Subcutaneous abdominal adipose tissue (tissue), 5 donors: Measurements from ENCODE around the gene ST7L.

Source experiments
- H3K27ac ChIP-seq: one replicate; pipeline ENCODE4 v1.7.0; 2013; ENCODE audit warnings: low read depth, mild to moderate bottlenecking, inconsistent platforms, low read length, moderate library complexity
- H3K27me3 ChIP-seq, 5 donors: one replicate each; pipeline ENCODE4 v1.7.0; 2013; ENCODE audit warnings: low read length in 5 of 5, inconsistent platforms in 1 of 5; ENCODE audit not compliant: control insufficient read depth in 5 of 5, insufficient read depth in 4 of 5
- H3K36me3 ChIP-seq, 5 donors: one replicate each; pipeline ENCODE4 v1.7.0; 2013; ENCODE audit warnings: low read length in 5 of 5; ENCODE audit not compliant: control insufficient read depth in 5 of 5, insufficient read depth in 5 of 5
- H3K4me1 ChIP-seq, 5 donors: one replicate each; pipeline ENCODE4 v1.7.0; 2013; ENCODE audit warnings: low read length in 5 of 5, mild to moderate bottlenecking in 3 of 5, moderate library complexity in 1 of 5; ENCODE audit not compliant: control insufficient read depth in 5 of 5, insufficient read depth in 5 of 5
- H3K4me3 ChIP-seq, 5 donors: one replicate each; pipeline ENCODE4 v1.7.0; 2013; ENCODE audit warnings: low read length in 5 of 5, low read depth in 1 of 5
- H3K9ac ChIP-seq, 5 donors: one replicate each; pipeline ENCODE4 v1.7.0; 2013; ENCODE audit warnings: low read length in 5 of 5, mild to moderate bottlenecking in 4 of 5, moderate library complexity in 3 of 5
- H3K9me3 ChIP-seq, 5 donors: one replicate each; pipeline ENCODE4 v1.7.0; 2013; ENCODE audit warnings: low read length in 5 of 5; ENCODE audit not compliant: control insufficient read depth in 5 of 5
- donor health status: healthy.
- donor health status: healthy.
- donor health status: healthy.
- donor health status: healthy.
- donor health status: healthy.

ST7L gene

DNA sequence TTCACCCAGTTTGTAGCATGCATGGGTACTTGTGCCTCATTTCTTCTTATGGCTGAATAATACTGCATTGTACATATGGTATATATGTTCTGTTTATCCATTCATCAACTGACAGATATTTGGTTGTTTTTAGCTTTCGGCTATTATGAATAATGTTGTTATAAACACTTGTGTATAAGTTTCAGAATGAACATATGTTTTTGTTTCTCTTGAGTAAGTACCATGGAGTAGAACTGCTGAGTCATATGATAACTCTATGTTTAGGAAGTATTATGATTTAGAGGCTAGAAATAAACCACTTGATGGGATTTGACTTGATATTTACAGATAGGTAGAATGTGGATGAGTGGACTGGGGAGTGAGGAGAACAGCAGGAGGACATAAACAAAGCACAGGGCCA is 61.6 kb downstream of the ST7L start:
- Histone ChIP-seq H3K27ac (no peak overlapping the region), H3K9me3 (no peaks in the 10 kb centered on the region), H3K27me3 (no peaks in the 10 kb centered on the region), H3K9ac (no peak overlapping the region), H3K36me3 (peaks cover 0 to 8% (median 0%) of the 10 kb centered on the region in 5 donors), H3K4me3 (no peak overlapping the region), H3K4me1 (peaks cover 0 to 3% (median 0%) of the 10 kb centered on the region in 5 donors)

DNA sequence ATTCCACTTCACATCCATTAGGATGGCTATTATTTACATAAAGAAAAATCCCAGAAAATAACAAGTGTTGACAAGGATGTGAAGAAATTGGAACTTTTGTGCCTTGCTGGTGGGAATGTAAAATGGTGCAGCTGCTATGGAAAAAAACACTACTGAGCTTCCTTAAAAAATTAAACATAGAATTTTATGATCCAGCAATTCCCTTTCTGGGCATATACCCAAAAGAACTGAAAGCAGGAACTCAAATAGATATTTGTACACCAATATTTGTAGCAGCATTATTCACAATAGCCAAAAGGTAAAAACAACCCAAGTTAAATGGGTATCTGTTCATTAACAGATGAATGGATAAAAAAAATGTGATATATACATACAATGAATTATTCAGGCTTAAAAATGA is 64.5 kb downstream of the ST7L start:
- no peak overlapping the region for H3K9ac ChIP-seq
- no peak overlapping the region for H3K4me3 ChIP-seq
- H3K36me3 ChIP-seq, result peaks cover 0 to 8% (median 3%) of the 10 kb centered on the region in 5 donors
- H3K4me1 ChIP-seq, result peaks cover 0 to 3% (median 0%) of the 10 kb centered on the region in 5 donors
- H3K9me3 ChIP-seq, result no peaks in the 10 kb centered on the region
- H3K27me3 ChIP-seq, result no peaks in the 10 kb centered on the region
- no peak overlapping the region for H3K27ac ChIP-seq

DNA sequence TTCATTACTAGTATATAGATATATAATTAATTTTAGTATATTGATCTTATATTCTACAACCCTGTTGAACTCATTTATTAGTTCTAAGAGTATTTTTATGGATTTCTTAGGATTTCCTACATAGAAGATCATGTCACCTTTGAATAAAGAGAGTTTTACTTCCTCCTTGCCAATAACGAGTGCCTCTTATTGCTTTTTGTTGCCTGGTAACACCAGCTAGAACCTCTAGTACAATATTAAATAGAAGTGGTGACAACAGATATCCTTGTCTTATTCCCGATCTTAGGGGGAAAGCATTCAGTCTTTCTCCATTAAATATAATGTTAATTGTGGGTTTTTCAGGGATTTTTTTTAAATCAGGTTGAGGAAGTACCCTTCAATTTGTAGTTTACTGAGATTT is 69.4 kb downstream of the ST7L start:
- Histone ChIP-seq H3K9me3 (no peaks in the 10 kb centered on the region), H3K36me3 (peaks cover 0 to 10% (median 7%) of the 10 kb centered on the region in 5 donors), H3K27ac (no peak overlapping the region), H3K4me1 (peaks cover 0 to 5% (median 1%) of the 10 kb centered on the region in 5 donors), H3K9ac (no peak overlapping the region), H3K4me3 (no peak overlapping the region), H3K27me3 (no peaks in the 10 kb centered on the region)

DNA sequence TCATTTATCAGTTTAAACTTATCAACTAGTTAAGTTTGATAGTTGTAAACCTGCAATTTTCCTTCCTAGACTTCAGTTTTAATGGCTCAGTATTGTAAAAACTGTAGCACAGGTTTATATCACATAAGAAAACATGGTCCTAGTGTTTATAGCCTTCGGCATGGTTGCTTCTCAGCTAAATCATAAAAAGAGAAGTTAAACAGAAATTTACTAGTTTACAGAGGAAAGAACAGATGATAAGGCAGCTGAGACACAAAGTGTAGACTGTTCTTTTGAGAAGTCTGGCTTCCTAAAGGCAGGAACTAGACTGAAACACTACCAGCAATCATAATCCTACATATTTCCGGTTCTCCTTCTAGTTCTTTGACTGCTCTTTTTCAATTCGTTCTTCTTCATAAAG is 70.4 kb downstream of the ST7L start:
- no peak overlapping the region for H3K9ac ChIP-seq
- peaks cover 0 to 10% (median 7%) of the 10 kb centered on the region in 5 donors for H3K36me3 ChIP-seq
- H3K27me3 ChIP-seq, result no peaks in the 10 kb centered on the region
- H3K27ac ChIP-seq, result no peak overlapping the region
- peaks cover 0 to 10% (median 7%) of the 10 kb centered on the region in 5 donors for H3K4me1 ChIP-seq
- H3K9me3 ChIP-seq, result no peaks in the 10 kb centered on the region
- no peak overlapping the region for H3K4me3 ChIP-seq

DNA sequence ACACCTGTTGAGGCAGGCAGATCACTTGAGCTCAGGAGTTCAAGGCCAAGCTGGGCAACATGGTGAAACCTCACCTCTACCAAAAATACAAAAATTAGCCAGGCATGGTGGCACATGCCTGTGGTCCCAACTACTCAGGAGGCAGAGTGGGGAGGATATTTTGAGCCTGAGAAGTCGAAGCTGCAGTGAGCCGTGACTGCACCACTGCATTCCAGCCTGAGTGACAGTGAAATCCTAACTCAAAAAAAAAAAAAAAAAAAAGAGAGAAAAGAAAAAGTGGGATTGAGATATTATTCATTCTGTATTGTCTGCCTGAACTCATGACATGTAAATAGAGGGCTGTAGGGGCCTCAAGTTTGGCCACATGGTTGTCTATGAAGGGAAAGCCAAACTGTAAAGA is 72.9 kb downstream of the ST7L start:
- no peak overlapping the region for H3K4me3 ChIP-seq
- H3K27me3 ChIP-seq, result no peaks in the 10 kb centered on the region
- H3K27ac ChIP-seq, result peak overlapping the region; percentile 77
- peaks cover 2 to 13% (median 10%) of the 10 kb centered on the region in 5 donors for H3K36me3 ChIP-seq
- no peak overlapping the region for H3K9ac ChIP-seq
- no peaks in the 10 kb centered on the region for H3K9me3 ChIP-seq
- peaks cover 0 to 10% (median 7%) of the 10 kb centered on the region in 5 donors for H3K4me1 ChIP-seq

DNA sequence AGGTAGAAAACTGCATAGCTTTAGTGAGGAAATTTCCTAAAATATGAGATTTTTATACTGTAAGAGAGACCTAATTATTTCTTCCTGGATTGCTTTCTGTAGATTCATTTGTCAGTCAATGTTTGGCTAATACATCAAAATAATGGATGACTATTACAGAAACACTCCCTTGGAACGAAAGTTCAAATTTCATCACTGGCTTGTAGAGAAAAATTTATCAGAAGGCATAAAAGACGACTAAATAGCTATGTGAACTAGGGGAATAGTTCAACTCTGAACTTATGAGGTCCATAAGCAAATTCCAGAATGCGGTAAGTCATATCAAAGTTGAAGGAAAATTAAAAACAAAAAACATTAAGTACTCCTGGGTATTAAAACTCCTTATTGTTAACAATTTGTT is 74.2 kb downstream of the ST7L start:
- H3K4me3 ChIP-seq, result no peak overlapping the region
- H3K27me3 ChIP-seq, result no peaks in the 10 kb centered on the region
- H3K9ac ChIP-seq, result peak overlapping the region in 1 of 5 donors; percentile 56
- H3K4me1 ChIP-seq, result peaks cover 0 to 18% (median 15%) of the 10 kb centered on the region in 5 donors
- peaks cover 2 to 13% (median 9%) of the 10 kb centered on the region in 5 donors for H3K36me3 ChIP-seq
- H3K27ac ChIP-seq, result peak overlapping the region; percentile 77
- no peaks in the 10 kb centered on the region for H3K9me3 ChIP-seq

DNA sequence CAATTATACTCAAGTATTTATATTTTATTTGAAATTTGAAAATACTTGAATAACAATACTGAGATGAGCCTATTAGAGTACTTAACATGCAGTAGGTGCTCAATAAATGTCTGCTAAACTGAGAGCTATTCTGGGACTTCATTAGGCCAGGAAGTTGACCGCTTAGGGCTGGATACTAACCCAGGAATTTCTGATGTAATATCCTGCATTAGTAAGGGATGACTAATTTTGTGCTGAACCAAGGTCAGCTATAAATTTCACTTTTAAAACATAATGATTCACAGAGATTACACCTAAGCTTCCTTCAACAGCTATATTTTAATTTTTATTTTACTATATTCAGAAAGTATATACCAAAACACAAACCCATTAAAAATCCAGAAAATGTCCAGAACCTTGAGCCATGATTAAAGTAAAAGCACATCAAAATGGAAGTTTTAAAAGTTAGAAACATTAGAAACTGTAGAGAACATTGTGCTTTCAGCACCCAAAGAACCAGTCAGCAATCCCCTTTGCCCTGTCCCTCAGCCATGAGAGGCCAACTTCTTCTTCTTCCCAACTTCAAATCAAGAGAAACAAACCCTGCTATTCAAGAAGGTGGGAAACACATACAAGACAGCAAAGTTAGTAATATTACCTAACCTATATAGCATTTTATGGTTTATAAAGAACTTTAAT is 74.8 kb downstream of the ST7L start:
- H3K4me3 ChIP-seq, result no peak overlapping the region
- H3K9me3 ChIP-seq, result no peaks in the 10 kb centered on the region
- H3K9ac ChIP-seq, result peak overlapping the region in 1 of 5 donors; percentile 56
- peak overlapping the region; percentile 77 for H3K27ac ChIP-seq
- H3K4me1 ChIP-seq, result peaks cover 0 to 21% (median 20%) of the 10 kb centered on the region in 5 donors
- peaks cover 3 to 14% (median 7%) of the 10 kb centered on the region in 5 donors for H3K36me3 ChIP-seq
- no peaks in the 10 kb centered on the region for H3K27me3 ChIP-seq

DNA sequence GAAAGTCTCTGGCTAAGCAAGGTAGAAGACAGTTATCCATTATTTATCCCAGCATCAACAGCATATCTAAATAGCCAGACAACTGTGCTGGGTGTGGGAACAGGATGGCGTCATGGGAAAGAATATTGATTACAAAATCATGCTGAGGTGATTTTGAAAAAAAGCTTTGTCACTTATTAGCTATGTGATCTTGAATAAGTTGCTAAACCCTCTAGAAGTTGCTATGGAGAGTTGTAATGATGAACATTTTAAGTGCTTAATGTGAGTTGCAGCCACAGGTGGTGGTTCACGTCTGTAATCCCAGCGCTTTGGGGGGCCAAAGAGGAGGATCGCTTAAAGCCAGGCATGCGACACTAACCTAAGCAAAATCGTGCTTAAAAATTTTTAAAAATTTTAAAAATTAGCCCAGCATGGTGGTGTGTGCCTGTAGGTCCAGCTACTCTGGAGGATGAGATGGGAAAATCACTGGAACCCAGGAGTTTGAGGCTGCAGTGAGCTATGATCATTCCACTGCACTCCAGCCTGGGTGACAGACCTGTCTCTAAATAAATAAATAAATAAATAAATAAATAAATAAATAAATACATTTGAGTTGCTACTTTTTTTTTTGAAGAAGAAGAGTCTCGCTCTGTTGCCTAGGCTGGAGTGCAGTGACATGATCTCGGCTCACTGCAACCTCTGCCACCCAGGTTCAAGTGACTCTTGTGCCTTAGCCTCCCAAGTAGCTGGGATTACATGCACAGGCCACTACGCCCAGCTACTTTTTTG is 76.6 kb downstream of the ST7L start:
- Histone ChIP-seq H3K4me3 (no peak overlapping the region), H3K36me3 (peaks cover 4 to 14% (median 6%) of the 10 kb centered on the region in 5 donors), H3K27me3 (no peaks in the 10 kb centered on the region), H3K9ac (no peak overlapping the region), H3K27ac (no peak overlapping the region), H3K9me3 (no peaks in the 10 kb centered on the region), H3K4me1 (peaks cover 0 to 29% (median 26%) of the 10 kb centered on the region in 5 donors)

DNA sequence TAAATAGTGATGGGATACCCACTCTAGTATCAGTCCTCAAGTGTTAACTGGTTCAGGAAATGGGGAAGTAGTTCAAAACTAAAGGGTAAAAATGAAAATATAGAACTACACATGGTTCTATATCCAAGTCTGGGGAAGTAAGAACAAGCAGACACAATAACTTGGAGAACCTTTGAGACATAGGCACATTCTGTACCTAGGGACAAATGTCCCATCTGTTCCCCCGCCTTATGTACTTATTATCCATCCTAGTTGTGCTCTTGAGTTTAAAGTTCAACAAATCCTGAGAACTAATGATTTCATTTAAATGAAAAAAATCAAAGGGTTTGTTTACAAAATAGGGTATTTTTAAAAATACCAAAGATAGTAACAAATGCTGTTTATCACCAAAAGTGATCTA is 77.6 kb downstream of the ST7L start:
- Histone ChIP-seq H3K4me1 (peaks cover 0 to 38% (median 36%) of the 10 kb centered on the region in 5 donors), H3K36me3 (peaks cover 4 to 14% (median 6%) of the 10 kb centered on the region in 5 donors), H3K9ac (no peak overlapping the region), H3K27me3 (no peaks in the 10 kb centered on the region), H3K27ac (no peak overlapping the region), H3K9me3 (no peaks in the 10 kb centered on the region), H3K4me3 (no peak overlapping the region)

DNA sequence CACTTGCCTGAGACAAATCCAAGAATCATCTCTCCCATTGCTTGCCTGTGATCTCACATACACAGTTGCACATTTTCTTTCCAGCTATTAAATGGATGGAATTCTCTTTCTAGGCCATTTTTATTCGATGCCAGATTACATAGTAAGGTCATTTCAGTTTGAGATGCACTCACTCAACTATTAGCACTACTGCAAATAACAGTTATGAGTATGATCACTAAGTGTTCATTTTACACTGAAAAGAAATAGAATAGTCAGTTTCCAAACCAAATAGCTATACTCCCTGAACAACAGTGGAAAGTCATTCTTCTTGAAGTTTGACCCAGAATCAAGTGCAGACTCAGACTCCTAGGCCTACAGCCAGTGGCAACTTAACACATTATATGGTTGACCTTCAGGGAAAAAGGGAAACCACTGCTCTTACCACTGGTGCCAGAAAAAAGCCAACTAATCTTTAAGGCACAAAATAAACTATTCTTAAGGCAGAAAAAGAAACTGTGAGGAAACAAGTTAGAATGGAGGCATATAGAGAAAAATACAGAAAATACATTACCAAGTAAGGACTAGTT is 78.6 kb downstream of the ST7L start:
- no peak overlapping the region for H3K27ac ChIP-seq
- H3K4me3 ChIP-seq, result no peak overlapping the region
- peaks cover 4 to 11% (median 6%) of the 10 kb centered on the region in 5 donors for H3K36me3 ChIP-seq

More for the DNA sequence above, 78.6 kb downstream of the ST7L start:
- H3K9ac ChIP-seq, result peak overlapping the region in 1 of 5 donors; percentile 40
- no peaks in the 10 kb centered on the region for H3K27me3 ChIP-seq
- no peaks in the 10 kb centered on the region for H3K9me3 ChIP-seq
- peaks cover 0 to 37% (median 36%) of the 10 kb centered on the region in 5 donors for H3K4me1 ChIP-seq
